HFFc6 (cell line): ENCODE results near the gene PCDHGA7. TPM values are rescaled to one million over a fixed set of nuclear protein-coding genes. Genes with fewer than 3 reads are reported as not detected.
"Not testable (repeated sequence)": the region's sequence is repeated elsewhere in the genome, so short reads cannot be mapped to it uniquely, and the experiment has no call there.

ENCODE experiments used
- DNase-seq: peaks from one replicate; pipeline ENCODE4 v3.0.0-alpha.2; 2018
- H3K27ac Mint-ChIP-seq: 2 replicates; pipeline ENCODE4 v1.8.0; 2020; ENCODE audit warnings: mild to moderate bottlenecking, mixed read lengths
- H3K27me3 Mint-ChIP-seq: 2 replicates; pipeline ENCODE4 v1.8.0; 2021; ENCODE audit warnings: mild to moderate bottlenecking, moderate library complexity, mixed read lengths; ENCODE audit not compliant: insufficient read depth
- H3K36me3 Mint-ChIP-seq: 2 replicates; pipeline ENCODE4 v1.8.0; 2021; ENCODE audit warnings: low read depth, mixed read lengths
- H3K4me1 Mint-ChIP-seq: 2 replicates; pipeline ENCODE4 v1.8.0; 2020; ENCODE audit warnings: low read depth, mixed read lengths
- H3K4me3 Mint-ChIP-seq: 2 replicates; pipeline ENCODE4 v1.8.0; 2020; ENCODE audit warnings: mild to moderate bottlenecking, moderate library complexity, mixed read lengths
- H3K9me3 Mint-ChIP-seq: 2 replicates; pipeline ENCODE4 v1.8.0; 2020; ENCODE audit warnings: mild to moderate bottlenecking, mixed read lengths
- CTCF ChIP-seq: fragments of 200-600 bp; sonication (generic); IDR thresholded peaks from 2 replicates; pipeline ENCODE4 v1.5.0; 2021; ENCODE audit warnings: antibody characterized with exemption, mild to moderate bottlenecking
- total RNA-seq, 6 experiments: library from RNA; stranded (reverse); fragmentation: NEBNext Ultra II Directional; extraction: Animal tissue kit (Norgen Biotek cat#: 25700); gene quantifications; 2 replicates in 1 of 6; 3 replicates in 5 of 6; pipeline ENCODE4 v1.2.3, GENCODE V29; 2021

The PCDHGA7 gene
- total RNA-seq, 6 experiments from 2014 or later = 2.4 to 12.5 (median 11.6) TPM

GRCh38 chr5:141343953-141344463, 38.5 kb upstream of the PCDHGA7 start:
- Mint-ChIP-seq H3K27me3 (peaks cover 2% of the 10 kb centered on the region), H3K4me1 (peaks cover 9% of the 10 kb centered on the region), H3K9me3 (peaks cover 36% of the 10 kb centered on the region), H3K27ac (peak overlapping the region; percentile 95), H3K36me3 (peaks cover 27% of the 10 kb centered on the region), H3K4me3 (peak overlapping the region; percentile 91)
- TF ChIP-seq CTCF = peak; percentile 33; the same call in 1 of the 2 replicates
- no peak for DNase-seq

GRCh38 chr5:141345327-141345726, 37.2 kb upstream of the PCDHGA7 start:
- H3K36me3 Mint-ChIP-seq = peaks cover 24% of the 10 kb centered on the region
- peaks cover 16% of the 10 kb centered on the region for H3K4me1 Mint-ChIP-seq
- H3K27me3 Mint-ChIP-seq = peaks cover 4% of the 10 kb centered on the region
- no peak for DNase-seq
- no peak overlapping the region for H3K4me3 Mint-ChIP-seq
- TF ChIP-seq CTCF = 0 out of 2 replicates have a peak, but pooled peaks have one; percentile 15
- no peak overlapping the region for H3K27ac Mint-ChIP-seq
- peaks cover 36% of the 10 kb centered on the region for H3K9me3 Mint-ChIP-seq

- H3K4me3 Mint-ChIP-seq, DNase-seq, H3K27ac Mint-ChIP-seq, H3K27me3 Mint-ChIP-seq: not testable (repeated sequence)
- Mint-ChIP-seq H3K4me1 (peaks cover 19% of the 10 kb centered on the region), H3K9me3 (peaks cover 41% of the 10 kb centered on the region), H3K36me3 (peaks cover 29% of the 10 kb centered on the region)
These were observed 36.5 kb upstream of the PCDHGA7 start for GRCh38 chr5:141346017-141346416.

- peak; percentile 53 for DNase-seq
- Mint-ChIP-seq H3K27ac (peak within 1 kb of the TSS; percentile 48), H3K4me3 (peak within 1 kb of the TSS; percentile 88), H3K9me3 (peaks cover 46% of the 10 kb centered on the region), H3K4me1 (peaks cover 19% of the 10 kb centered on the region), H3K27me3 (peaks cover 9% of the 10 kb centered on the region), H3K36me3 (peaks cover 33% of the 10 kb centered on the region)
- peak; percentile 77 for TF ChIP-seq CTCF
These were observed 32.5 kb upstream of the PCDHGA7 start, which contains the start of gene PCDHGB1 for GRCh38 chr5:141349917-141350619. Gene PCDHGB1 (plus strand): TSS chr5:141350099. CDS start chr5:141350261, 162 bp downstream.

- no peak for TF ChIP-seq CTCF
- no peak overlapping the region for H3K27ac Mint-ChIP-seq
- H3K36me3 Mint-ChIP-seq = peaks cover 42% of the 10 kb centered on the region
- DNase-seq = no peak
- H3K9me3 Mint-ChIP-seq = peaks cover 51% of the 10 kb centered on the region
- peaks cover 9% of the 10 kb centered on the region for H3K27me3 Mint-ChIP-seq
- peaks cover 16% of the 10 kb centered on the region for H3K4me1 Mint-ChIP-seq
- H3K4me3 Mint-ChIP-seq = no peak overlapping the region
These were observed 31.0 kb upstream of the PCDHGA7 start for GRCh38 chr5:141351591-141351990.

- Mint-ChIP-seq H3K27me3 (peaks cover 9% of the 10 kb centered on the region), H3K27ac (no peak within 1 kb of the TSS), H3K4me3 (peak within 1 kb of the TSS; percentile 71), H3K9me3 (peaks cover 56% of the 10 kb centered on the region), H3K4me1 (peaks cover 13% of the 10 kb centered on the region), H3K36me3 (peaks cover 45% of the 10 kb centered on the region)
- peak; percentile 83 for TF ChIP-seq CTCF
- DNase-seq = no peak
These were observed 27.6 kb upstream of the PCDHGA7 start, which contains the start of gene PCDHGA4 for GRCh38 chr5:141354900-141355469. Gene PCDHGA4 (plus strand): TSS chr5:141355021. CDS start chr5:141355108, 87 bp downstream.
